Measurements from ENCODE around the gene PACSIN2.

Gene PACSIN2

DNA sequence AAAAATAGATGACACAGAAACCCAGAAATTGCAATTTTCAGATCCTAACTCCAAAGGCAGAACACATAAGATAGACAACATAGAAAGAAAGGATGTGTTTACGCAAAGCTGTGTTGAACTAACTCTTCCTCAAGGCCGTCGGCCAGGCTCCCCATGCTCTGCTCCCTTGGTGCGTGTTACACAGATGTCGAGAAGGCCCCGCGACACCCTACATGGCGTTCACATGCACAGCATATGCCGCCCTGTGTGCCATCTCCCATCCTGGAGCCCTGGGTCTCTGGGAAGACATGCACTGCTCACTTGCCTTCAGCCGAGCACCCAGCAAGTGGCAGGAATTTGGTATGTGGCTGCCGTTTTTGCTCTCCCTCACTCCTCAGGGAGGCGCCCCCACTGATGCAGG lies 110.9 kb downstream of the PACSIN2 start:
- no peak for DNase-seq (ENCODE audit: low spot score)

- no peak for DNase-seq (ENCODE audit: low spot score)
Observed at GRCh38 chr22:42902875-42903510, 112.0 kb downstream of the PACSIN2 start.

GRCh38 chr22:42901790-42902508 lies 113.0 kb downstream of the PACSIN2 start:
- DNase-seq (ENCODE audit: low spot score) = no peak

GRCh38 chr22:42897960-42898359 lies 117.0 kb downstream of the PACSIN2 start:
- DNase-seq (ENCODE audit: low spot score) = no peak

- DNase-seq (ENCODE audit: low spot score) = no peak
Observed at GRCh38 chr22:42895541-42895981, 119.4 kb downstream of the PACSIN2 start.

DNA sequence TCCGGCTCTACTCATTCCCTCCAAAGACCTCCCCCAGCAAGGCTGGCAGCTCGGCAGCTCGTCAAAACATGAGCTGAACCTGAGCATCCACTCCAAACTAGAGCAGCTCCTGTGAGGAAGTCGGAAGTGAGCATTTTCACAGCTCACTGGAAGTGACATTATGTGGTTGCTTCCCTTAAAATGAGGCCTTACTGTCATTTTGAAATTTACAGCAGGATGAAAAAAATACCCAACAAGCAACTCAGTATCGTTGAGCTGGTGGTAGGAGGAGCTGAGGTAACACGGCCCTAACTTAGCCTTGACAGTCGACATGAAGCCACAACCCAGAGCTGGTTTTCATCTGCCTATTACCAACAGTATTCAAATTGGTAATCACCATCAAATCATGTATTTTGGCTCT lies 119.9 kb downstream of the PACSIN2 start:
- no peak for DNase-seq (ENCODE audit: low spot score)

DNA sequence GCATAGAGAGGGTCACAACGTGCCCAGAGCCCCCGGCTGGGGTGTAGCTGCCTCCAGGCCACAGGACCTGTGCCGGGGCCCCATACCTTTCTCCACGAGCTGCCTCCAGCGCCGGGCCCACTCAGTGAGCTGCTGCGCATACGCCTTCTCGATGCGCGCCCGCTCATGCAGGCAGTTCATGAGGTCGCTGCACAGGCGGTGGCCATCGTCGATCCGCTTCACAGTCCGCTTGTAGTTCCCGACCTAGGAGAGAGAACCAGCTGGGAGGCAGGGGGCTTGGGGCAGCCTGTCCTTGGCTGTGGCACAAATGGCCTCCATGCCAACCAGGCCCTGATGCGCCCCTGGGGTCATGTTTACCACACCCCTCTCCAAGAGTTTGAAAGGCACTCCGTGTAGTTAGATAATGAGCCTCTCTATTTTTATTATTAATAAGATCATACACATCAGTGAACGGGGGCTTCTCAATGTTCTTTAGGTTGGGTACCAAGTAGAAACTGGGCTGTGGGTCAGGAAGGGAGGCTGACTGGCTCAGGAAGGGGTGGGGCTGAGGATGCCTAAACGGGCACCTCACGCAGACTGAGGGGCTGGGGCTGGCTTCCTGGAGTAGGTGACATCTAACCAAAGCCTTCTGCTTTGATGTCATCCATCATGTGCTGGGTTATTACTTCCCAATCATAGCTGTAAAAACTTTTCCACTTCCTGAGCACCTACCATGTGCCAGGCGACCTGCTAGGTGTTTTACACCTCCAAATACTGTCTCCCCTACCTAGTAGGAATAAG lies 121.4 kb downstream of the PACSIN2 start:
- no peak for DNase-seq (ENCODE audit: low spot score)

GRCh38 chr22:42892571-42893316 lies 122.2 kb downstream of the PACSIN2 start:
- DNase-seq (ENCODE audit: low spot score) = no peak

- no peak for DNase-seq (ENCODE audit: low spot score)
Observed at GRCh38 chr22:42892156-42892555, 122.8 kb downstream of the PACSIN2 start.

GRCh38 chr22:42891696-42892095 lies 123.3 kb downstream of the PACSIN2 start:
- DNase-seq (ENCODE audit: low spot score) = no peak

DNA sequence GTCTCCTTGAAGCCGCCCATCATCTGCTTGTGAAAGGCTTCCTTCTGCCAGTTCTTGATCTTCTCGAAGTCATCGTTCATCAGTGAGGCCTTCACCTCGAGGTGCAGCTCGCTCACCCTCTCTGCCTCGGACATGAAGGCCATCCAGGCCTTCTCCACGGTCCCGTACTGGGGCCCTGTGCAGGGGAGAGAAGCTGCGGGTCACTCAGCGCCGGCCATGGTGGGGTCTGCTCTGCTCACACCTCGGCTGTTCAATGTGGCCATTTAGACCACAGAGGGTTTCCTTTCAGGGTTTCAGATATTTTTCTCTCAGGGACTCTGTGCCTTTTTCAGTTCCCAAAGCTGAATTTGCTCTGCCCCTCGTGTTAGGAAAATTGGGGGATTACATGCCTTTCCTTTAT lies 123.9 kb downstream of the PACSIN2 start:
- DNase-seq (ENCODE audit: low spot score) = no peak

GRCh38 chr22:42889304-42889703 lies 125.6 kb downstream of the PACSIN2 start:
- DNase-seq (ENCODE audit: low spot score) = no peak

GRCh38 chr22:42887523-42888507 lies 127.1 kb downstream of the PACSIN2 start:
- DNase-seq (ENCODE audit: low spot score) = peak; percentile 26

DNA sequence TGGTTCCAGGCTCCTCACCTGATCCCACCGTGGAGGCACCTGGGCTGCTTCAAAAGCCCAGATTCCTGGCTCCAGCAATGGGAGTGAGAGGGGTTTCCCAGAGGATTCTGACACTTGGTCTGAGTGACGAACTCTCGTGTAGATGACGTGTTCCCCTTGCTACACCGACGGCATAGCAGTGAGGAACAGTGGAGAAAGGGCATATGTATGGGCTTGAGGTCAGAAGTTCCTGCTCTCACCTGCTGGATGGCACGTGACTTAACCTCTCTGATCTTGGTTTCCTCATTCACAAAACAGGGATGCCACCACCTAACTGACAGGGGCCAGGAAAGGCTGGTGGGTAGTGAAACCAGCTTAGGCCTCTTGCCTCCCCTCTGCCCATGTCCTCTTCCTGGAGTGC lies 127.8 kb downstream of the PACSIN2 start:
- DNase-seq (ENCODE audit: low spot score) = no peak

DNA sequence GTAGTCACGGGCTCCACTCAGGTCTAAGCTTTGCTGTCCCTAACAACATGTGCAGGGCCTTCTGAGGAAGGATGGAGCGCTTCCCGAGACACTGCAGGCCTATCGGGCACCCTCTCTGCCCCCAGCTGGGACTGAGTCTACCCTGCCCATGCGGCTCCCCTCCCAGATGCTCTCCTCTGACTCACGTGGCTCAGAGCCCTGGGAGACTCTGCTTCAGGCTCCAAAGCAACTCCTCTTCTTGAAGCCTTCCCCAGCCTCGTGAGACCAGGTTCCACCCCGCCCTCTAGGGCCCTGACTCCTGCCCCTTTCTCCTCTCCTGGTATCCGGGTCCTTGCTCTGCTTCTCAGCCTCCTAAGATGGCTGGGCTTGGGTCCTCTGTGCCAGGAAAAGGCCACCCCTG lies 129.5 kb downstream of the PACSIN2 start:
- no peak for DNase-seq (ENCODE audit: low spot score)

GRCh38 chr22:42884616-42885375 lies 130.2 kb downstream of the PACSIN2 start:
- DNase-seq (ENCODE audit: low spot score) = no peak

DNA sequence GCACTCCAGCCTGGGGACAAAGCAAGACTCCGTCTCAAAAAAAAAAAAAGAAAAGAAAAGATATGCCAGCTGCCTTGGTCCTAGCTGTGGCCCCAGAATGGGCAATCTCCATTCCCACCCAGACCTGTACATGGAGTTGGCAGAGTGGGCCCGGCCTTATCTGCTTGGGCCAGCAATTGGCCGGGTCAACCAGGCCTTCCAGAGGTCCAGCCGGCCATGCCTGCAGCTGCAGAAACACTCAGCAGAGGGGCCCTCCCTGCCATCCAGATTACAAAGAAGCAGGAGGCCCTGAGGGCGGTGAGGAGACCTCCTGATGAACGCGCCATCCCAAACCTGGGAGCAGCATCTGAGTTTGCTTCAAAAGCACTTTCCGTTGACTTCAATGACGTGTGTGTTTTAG lies 131.0 kb downstream of the PACSIN2 start:
- no peak for DNase-seq (ENCODE audit: low spot score)

- no peak for DNase-seq (ENCODE audit: low spot score)
Observed at GRCh38 chr22:42883121-42883520, 131.8 kb downstream of the PACSIN2 start.

- DNase-seq (ENCODE audit: low spot score) = no peak
Observed at GRCh38 chr22:42881982-42882656, 132.8 kb downstream of the PACSIN2 start.

DNA sequence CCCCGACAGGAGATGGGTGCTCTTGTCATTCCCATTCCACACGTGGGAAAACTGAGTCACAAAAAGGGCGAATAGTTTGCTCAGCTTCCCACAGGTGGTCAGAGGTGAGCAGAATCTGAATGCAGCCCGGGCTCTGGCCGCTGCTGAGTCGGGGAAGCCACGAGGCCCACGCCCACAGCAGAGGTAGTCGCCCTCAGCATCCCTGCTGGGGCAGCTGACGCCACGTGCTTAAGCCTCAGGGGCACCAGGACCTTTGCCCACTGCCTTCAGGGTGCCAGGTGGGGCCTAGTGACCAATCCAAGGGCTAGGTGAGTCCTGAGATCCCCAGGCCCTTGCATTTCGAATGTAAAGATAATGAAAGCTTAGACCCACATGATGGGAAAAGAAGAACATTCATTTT lies 133.7 kb downstream of the PACSIN2 start:
- no peak for DNase-seq (ENCODE audit: low spot score)

Measured in hematopoietic multipotent progenitor cell treated with erythropoietin and hydrocortisone succinate and interleukin-3 and kit ligand, for 17 days (in vitro differentiated cells).